Dermis microvascular lymphatic vessel endothelial cell (primary cell): Measurements from ENCODE around the gene C17orf50. TPM values are rescaled to one million over a fixed set of nuclear protein-coding genes. Genes with fewer than 3 reads are reported as not detected.
A peak's percentile ranks its signal among the peaks of the same experiment; 100 is the strongest.

Experiments
- DNase-seq, 2 donors: peaks; one replicate each; pipeline versions ENCODE4 v3.0.0 to v3.0.0-alpha.2; 2010; ENCODE audit warnings: low read depth in 2 of 2
- total RNA-seq: library from RNA; depleted of rRNA; stranded (reverse); fragments of >200 nt; gene quantifications from 2 replicates; pipeline ENCODE4 v1.2.1, GENCODE V29; 2014

Gene C17orf50
- total RNA-seq, 1 donor from 2014 or later, result not detected

- no peak for DNase-seq
These were observed 26.3 kb downstream of the C17orf50 start for GRCh38 chr17:35786941-35787432.

GRCh38 chr17:35788477-35789368 is 28.0 kb downstream of the C17orf50 start:
- DNase-seq, result no peak

- no peak for DNase-seq
These were observed 30.2 kb downstream of the C17orf50 start for GRCh38 chr17:35790841-35791240.

GRCh38 chr17:35791681-35792350 is 31.1 kb downstream of the C17orf50 start:
- no peak for DNase-seq

- no peak for DNase-seq
These were observed 32.6 kb downstream of the C17orf50 start for GRCh38 chr17:35793257-35793656.

- peak in 1 of 2 donors; percentile 33 for DNase-seq
These were observed 34.6 kb downstream of the C17orf50 start, which contains the start of gene MMP28 for GRCh38 chr17:35795007-35795870. Gene MMP28 (minus strand): TSS chr17:35795641. CDS start chr17:35795377, 264 bp downstream.

GRCh38 chr17:35795871-35796265 is 35.2 kb downstream of the C17orf50 start:
- DNase-seq, result peak in 1 of 2 donors; percentile 28

GRCh38 chr17:35796942-35797341 is 36.3 kb downstream of the C17orf50 start:
- no peak for DNase-seq

GRCh38 chr17:35797370-35797769 is 36.7 kb downstream of the C17orf50 start:
- no peak for DNase-seq

- no peak for DNase-seq
These were observed 37.2 kb downstream of the C17orf50 start for GRCh38 chr17:35797918-35798317.

- peak in 1 of 2 donors; percentile 59 for DNase-seq
These were observed 39.3 kb downstream of the C17orf50 start for GRCh38 chr17:35799942-35800341.

- DNase-seq, result peak in 1 of 2 donors; percentile 98
These were observed 41.0 kb downstream of the C17orf50 start for GRCh38 chr17:35801583-35802224.

GRCh38 chr17:35804658-35805192 is 44.0 kb downstream of the C17orf50 start:
- DNase-seq, result peak; percentile 84 to 93

GRCh38 chr17:35807371-35808144 is 46.9 kb downstream of the C17orf50 start:
- DNase-seq, result no peak

- peak in 1 of 2 donors; percentile 7 for DNase-seq
These were observed 47.7 kb downstream of the C17orf50 start for GRCh38 chr17:35808240-35808961.

- DNase-seq, result peak; percentile 97 to 99
These were observed 48.5 kb downstream of the C17orf50 start, which contains the start of gene TAF15 for GRCh38 chr17:35808962-35809854. Gene TAF15 (plus strand): TSS chr17:35809484. CDS start chr17:35809570, 86 bp downstream.

- DNase-seq, result peak in 1 of 2 donors; percentile 52
These were observed 49.3 kb downstream of the C17orf50 start for GRCh38 chr17:35809855-35810461.
